ENCODE data around the gene LKAAEAR1. TPM values are rescaled to one million over a fixed set of nuclear protein-coding genes. Genes with fewer than 3 reads are reported as not detected.

The LKAAEAR1 gene
- total RNA-seq, 1 donor from 2014 or later = not detected

DNA sequence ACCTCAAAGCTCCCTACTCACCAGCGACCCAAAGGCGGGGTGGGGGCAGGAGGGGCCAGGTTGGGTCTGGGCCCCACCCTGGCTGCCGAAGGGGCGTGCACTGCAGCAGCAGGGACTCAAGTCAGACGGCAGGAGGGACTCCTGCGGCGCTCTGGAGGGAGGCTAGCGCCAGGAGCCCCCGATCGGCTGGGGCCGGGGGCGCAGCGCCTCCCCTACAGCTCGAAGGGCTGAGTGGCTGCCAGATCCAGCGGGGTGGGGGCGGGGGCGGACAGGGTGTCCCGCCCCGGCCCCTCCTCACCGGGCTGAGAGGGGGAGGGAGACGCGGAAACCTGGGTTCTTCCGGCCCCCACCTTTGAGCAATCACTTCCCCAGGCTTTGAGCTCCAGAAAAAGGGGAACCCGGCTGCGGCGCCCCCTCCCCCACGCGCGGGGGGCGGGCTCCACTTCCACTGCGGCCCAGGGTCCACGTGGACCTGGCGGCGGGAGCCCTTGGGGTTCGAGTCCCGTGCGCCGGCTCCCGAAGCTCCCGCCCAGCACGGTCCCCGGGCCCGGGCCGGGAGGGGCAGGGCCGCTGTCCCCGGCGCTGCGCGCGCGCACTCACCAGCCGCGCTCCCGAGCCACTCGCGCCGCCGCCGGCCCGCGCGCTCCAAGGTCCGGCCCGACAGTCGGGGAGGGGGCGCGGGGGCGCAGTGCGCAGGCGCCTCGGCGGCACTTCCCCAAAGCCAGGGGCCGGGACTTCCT lies 4.8 kb downstream of the LKAAEAR1 start, which contains the start of gene RGS19:
TSS of gene RGS19 (minus strand) at position 246 of the 740 bp plus-strand sequence. CDS start 2,632 bp downstream, outside the sequence.
- no peak for DNase-seq (ENCODE audit: low read depth)

DNA sequence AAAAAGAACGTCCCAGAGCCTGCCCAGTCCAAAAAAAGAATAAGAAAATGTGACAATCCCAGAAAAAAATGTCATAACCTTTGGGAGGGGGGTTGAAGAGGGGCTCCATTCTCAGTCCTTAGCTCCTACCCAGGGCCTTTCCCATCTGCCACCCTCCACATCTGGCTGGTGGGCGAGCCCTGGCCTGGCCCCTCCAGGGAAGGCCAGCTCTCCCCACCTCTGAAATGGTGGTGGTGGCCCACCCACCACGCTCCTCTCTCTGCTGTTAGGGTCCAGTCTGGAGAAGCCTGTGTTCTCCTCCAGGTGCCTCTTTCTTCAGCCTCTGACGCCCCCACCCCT lies 5.3 kb downstream of the LKAAEAR1 start:
- no peak for DNase-seq (ENCODE audit: low read depth)

- DNase-seq (ENCODE audit: low read depth) = no peak
Measured at GRCh38 chr20:64077876-64078551, 6.2 kb downstream of the LKAAEAR1 start.

DNA sequence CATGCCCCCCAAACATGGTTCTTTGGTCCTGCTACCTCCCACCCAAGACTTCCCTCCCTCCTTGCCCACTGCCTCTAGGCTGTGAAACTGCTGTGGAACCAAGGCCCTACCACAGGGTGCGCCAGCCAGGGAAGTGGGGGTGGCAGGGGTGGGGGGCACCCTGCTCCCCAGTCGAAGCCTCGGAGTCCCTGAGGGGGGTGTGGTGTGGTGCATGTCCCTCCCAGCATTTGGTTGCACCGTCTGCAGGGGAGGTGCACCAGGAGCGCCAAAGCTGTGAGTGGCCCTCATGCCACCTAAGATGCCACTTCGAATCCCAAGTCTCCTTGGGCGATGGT lies 6.7 kb downstream of the LKAAEAR1 start:
- DNase-seq (ENCODE audit: low read depth) = no peak

GRCh38 chr20:64077094-64077493 lies 7.1 kb downstream of the LKAAEAR1 start:
- DNase-seq (ENCODE audit: low read depth) = no peak

DNA sequence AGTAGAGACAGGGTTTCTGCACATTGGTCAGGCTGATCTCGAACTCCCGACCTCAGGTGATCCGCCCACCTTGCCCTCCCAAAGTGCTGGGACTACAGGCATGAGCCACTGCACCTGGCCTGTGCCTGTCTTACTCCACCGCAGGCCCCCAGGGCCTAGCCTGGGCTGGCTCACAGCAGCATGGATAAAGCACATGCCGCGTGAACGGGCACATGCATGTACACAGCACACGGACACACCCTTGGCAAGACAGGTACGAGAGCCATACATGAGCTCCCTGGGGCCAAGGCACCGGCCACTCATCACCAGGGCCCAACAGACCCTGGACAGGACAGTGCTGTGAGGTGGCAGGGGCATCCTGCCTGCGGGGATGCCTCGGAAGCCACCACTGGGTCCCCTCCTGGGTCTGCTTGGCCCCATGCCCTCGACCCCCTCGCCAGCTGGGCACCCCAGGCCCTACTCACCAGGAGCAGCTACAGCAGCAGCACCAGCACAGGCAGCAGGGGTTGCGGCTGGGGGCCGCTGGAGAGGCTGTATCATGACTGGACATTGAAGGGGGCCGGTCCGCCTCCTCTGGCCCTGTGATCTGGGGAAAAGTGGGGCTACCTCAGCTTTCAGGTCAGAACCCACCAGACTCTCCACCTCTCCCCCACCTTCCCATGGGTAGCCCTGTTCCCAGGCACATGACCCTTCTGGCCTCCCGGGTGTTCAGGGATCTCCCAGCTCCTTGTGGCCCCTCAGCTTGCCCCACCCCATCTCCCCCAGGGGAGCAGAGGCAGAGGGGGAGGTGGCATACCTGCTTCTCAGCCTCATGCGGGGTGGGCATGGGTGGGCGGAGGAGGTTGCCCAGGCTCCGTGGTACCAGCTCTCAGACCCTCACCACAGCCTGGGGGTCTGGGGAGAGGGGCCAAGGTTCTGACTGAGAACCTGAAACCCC lies 7.9 kb downstream of the LKAAEAR1 start:
- DNase-seq (ENCODE audit: low read depth) = no peak

- DNase-seq (ENCODE audit: low read depth) = no peak
Measured at GRCh38 chr20:64075556-64075955, 8.6 kb downstream of the LKAAEAR1 start.

GRCh38 chr20:64074963-64075362 lies 9.2 kb downstream of the LKAAEAR1 start:
- DNase-seq (ENCODE audit: low read depth) = no peak

DNA sequence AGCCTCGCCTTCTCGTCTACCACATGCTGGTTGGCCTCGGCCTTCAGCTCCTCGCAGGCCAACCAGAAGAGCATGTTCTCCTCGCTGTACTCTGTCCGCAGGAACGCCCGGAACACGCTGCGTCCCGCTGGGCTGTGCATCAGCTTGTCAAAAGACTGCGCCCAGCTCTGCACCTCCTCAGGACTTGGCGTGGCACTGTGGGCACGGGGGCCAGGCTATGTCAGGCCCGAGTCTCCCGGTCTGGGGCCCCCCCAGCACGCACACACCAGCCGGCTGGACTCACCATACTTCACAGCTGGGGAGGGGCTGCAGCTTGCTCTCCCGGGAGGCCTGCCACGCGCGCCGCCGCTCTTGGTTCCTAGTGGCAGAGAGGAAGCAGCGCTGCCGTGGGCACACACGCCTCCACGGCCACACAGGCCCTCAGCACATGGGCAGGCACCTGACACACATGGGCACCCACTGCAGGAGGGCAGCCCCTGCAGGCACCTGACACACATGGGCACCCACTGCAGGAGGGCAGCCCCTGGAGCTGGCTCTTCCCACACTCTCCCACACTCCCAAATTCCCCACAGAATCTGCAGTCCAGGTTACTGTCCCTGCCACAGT lies 9.9 kb downstream of the LKAAEAR1 start:
- DNase-seq (ENCODE audit: low read depth) = no peak

- DNase-seq (ENCODE audit: low read depth) = no peak
Measured at GRCh38 chr20:64073476-64074183, 10.6 kb downstream of the LKAAEAR1 start.

DNA sequence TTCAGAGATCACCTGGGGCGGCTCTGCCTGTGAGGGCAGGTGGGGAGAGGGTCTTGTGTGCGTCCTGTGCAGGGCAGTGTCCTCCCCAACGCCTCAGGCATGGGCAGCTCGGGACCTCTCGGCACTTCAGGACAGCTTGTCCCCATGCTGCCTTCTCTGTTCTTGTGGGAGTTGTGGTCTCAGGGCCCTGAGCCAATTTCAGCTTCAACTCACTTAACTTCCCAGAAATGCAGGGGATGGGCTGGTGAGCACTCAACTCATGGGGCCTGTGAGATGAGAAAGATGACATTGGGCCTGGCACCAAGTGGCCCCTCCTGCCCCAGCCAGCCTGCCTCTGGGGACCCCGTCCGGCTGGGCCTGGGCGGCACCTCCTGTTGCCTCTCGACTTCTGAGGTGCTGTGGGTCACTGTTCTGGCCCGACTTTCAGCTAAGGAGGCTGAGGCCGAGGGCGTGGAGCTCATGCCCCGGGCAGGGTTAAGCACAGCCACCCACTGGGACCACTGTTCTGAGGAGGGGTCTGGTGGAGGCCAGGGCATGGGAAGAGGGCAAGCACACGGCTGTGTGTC lies 11.6 kb downstream of the LKAAEAR1 start:
- DNase-seq (ENCODE audit: low read depth) = no peak

- DNase-seq (ENCODE audit: low read depth) = no peak
Measured at GRCh38 chr20:64071341-64072332, 12.6 kb downstream of the LKAAEAR1 start.

DNA sequence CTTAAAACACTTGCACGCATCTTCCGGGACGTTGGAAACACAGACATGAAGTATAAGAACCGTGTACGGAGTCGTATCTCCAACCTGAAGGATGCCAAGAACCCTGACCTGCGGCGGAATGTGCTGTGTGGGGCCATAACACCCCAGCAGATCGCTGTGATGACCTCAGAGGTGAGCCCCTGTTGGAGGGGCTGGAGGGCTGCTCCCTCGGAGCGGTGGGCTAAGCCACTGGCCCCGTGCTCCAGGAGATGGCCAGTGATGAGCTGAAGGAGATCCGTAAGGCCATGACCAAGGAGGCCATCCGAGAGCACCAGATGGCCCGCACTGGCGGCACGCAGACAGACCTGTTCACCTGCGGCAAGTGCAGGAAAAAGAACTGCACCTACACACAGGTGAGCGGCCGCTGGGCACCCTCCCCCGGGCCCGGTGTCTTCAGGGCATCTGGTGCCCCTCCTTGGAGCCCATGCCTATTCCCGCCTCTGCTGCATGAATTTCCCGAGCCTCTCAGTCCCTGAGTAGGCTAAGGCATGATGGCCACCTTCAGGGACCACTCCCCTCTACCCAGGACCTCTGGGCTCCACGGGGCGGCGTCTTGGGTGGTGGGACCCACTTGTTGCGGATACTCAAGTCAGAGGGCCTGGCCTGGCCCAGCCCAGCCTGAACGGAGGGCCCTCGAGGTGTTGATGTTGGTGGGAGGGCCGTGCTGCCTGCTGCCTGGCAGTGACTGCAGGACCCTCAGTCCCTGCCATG lies 13.8 kb downstream of the LKAAEAR1 start:
- no peak for DNase-seq (ENCODE audit: low read depth)

GRCh38 chr20:64069614-64070243 lies 14.5 kb downstream of the LKAAEAR1 start:
- no peak for DNase-seq (ENCODE audit: low read depth)

DNA sequence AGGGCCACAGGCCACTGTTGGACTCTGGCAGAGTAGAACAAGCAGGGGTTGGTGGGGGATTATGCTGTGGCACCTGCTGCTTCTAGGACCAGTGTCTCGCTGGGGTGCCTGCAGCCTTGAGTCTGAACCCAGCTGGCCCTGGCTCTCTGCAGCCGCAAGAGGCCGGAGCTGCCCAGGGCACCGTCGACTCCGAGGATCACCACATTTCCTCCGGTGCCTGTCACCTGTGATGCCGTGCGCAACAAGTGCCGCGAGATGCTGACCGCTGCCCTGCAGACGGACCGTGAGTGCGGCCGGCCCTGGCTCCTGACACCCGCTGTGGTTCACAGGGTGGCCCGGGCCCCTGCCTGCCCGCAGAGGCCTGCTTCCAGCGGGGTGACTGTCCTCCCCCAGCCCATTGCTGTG lies 15.0 kb downstream of the LKAAEAR1 start:
- DNase-seq (ENCODE audit: low read depth) = no peak

DNA sequence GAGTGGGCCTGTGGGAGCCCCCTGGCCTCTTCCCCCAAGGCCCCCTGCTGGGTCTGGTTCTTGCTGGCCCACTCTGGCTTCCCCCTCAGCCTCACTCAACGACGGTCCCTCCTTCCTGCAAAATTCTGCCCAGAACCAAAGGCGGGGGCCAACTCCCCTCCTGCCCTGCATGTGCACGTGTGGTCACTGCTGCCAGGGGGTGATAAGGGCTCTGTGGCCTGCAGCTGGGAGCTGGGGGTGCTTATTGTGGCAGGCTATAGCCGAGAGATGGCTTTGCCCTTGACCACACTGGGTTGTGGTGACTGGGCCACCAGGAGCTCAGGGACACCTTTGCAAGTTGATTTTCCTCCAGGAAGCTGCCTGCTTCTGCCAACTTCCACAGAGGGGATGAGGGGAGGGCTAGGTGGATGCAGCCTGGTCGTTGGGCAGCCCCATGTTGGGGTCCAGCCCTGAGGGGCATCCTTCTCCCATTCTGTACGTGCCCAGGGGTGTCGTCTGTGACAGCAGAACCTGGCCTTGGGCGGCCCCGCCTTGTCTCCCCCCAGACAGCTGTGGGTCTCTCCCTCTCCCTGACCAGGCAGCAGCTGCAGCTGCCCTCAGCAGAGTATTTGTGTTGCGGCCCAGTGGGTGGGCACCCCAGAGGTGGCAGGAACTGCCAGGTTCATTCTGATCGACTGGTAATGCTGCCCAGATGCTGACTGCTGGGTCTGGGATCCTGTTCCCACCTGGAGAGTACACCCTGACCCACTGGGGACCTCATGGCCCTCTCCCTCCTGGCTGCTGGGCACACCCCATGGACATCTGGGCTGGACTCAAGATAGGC lies 15.6 kb downstream of the LKAAEAR1 start:
- DNase-seq (ENCODE audit: low read depth) = no peak

DNA sequence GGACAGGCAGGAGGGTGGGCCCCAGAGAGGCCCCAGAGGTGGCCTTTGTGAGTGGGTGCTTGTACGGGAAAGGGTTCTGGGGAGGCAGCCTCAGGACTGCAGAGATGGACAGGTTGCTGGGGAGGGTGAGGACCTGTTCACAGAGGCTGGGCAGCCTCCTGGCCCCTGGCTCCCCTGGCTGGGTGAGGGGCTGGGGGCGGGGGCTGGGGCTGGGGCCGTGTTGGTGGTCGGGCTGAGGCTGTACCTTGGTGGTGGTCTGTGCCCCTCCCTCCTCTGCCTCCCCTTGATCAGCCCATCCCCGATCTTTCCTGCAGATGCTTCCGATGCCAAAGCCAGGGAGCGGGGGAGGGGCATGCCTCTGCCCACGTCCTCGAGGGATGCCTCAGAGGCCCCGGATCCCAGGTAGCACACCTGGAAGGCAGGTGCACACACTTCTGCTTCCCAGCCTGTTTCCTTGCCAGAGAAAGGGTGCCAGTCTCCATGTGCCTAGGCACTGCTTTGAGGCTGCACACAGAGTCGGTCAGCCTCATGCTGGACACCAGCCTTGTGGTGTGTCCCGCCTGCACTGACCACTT lies 16.4 kb downstream of the LKAAEAR1 start:
- no peak for DNase-seq (ENCODE audit: low read depth)
